Osteoblast (primary cell): ENCODE measurements around the gene FGD4. TPM values are rescaled to one million over a fixed set of nuclear protein-coding genes. Genes with fewer than 3 reads are reported as not detected.

Experiments
- DNase-seq: peaks from one replicate; pipeline ENCODE4 v3.0.0; 2011; ENCODE audit warnings: low spot score, mixed read lengths; ENCODE audit not compliant: insufficient read length; ENCODE audit errors: missing footprints
- H2AFZ ChIP-seq: 2 replicates; pipeline ENCODE4 v1.6.0; 2011; ENCODE audit warnings: mild to moderate bottlenecking, low read length
- H3K27ac ChIP-seq: 2 replicates; pipeline ENCODE4 v1.5.1; 2011; ENCODE audit warnings: mild to moderate bottlenecking, low read depth, low read length, moderate library complexity
- H3K27me3 ChIP-seq: 2 replicates; pipeline ENCODE4 v1.6.0; 2012; ENCODE audit warnings: mild to moderate bottlenecking, control low read depth, inconsistent platforms, low read length, moderate library complexity; ENCODE audit not compliant: insufficient read depth
- H3K36me3 ChIP-seq: 2 replicates; pipeline ENCODE4 v1.5.1; 2011; ENCODE audit warnings: mild to moderate bottlenecking, low read length, control low read depth, moderate library complexity; ENCODE audit not compliant: insufficient read depth
- H3K4me1 ChIP-seq: 2 replicates; pipeline ENCODE4 v1.5.1; 2011; ENCODE audit warnings: mild to moderate bottlenecking, low read length, control low read depth, moderate library complexity; ENCODE audit not compliant: insufficient read depth
- H3K4me2 ChIP-seq: 2 replicates; pipeline ENCODE4 v1.6.0; 2011; ENCODE audit warnings: mild to moderate bottlenecking, low read length; ENCODE audit not compliant: insufficient read depth
- H3K4me3 ChIP-seq: fragments of 200-600 bp; sonication (generic); 3 replicates; pipeline ENCODE4 v1.5.1; 2012; ENCODE audit warnings: mild to moderate bottlenecking, low read length, inconsistent platforms; ENCODE audit not compliant: insufficient read depth
- H3K79me2 ChIP-seq: 2 replicates; pipeline ENCODE4 v1.6.0; 2012; ENCODE audit warnings: mild to moderate bottlenecking, low read length, control low read depth, inconsistent platforms; ENCODE audit not compliant: insufficient read depth
- H3K9me3 ChIP-seq: 2 replicates; pipeline ENCODE4 v1.5.1; 2011; ENCODE audit warnings: low read depth, low read length, control low read depth
- H4K20me1 ChIP-seq: 2 replicates; pipeline ENCODE4 v1.6.0; 2012; ENCODE audit warnings: mild to moderate bottlenecking, low read length, control low read depth; ENCODE audit not compliant: insufficient read depth
- total RNA-seq: library from RNA; depleted of rRNA; stranded (reverse); fragments of >200 nt; gene quantifications from 2 replicates; pipeline ENCODE4 v1.2.3, GENCODE V29; 2012
- TF ChIP-seq, protein P1 (sequence below): IDR thresholded peaks from 2 replicates; pipeline ENCODE4 v1.5.1; 2011; ENCODE audit warnings: mild to moderate bottlenecking, low read depth, low read length, moderate library complexity; ENCODE audit errors: extremely low read depth

FGD4 gene
- total RNA-seq, 1 donor = 11.9 TPM

DNA sequence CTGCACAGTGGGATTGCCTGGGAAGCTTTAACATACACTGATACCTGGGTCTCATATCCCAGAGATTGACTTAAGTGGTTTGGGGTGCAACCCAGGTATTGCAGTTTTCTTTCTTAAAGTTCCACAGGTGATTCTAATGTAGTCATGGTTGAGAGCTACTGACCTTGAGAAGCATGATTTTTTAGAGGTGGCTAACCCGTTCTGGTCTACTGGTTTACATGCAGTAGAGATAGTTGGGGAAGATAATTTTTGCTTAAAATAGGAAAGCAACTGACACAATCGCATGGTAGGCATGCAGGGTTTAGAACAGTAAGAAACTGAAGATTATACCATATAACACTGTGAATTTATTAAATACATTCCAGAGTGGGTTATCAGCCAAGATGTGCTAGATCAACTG, 145.5 kb downstream of the FGD4 start:
- Histone ChIP-seq H3K4me3 (no peak overlapping the region), H4K20me1 (no peaks in the 10 kb centered on the region), H3K27ac (no peak overlapping the region), H3K36me3 (no peaks in the 10 kb centered on the region), H3K4me2 (no peak overlapping the region), H2AFZ (no peak overlapping the region), H3K4me1 (peaks cover 14% of the 10 kb centered on the region), H3K9me3 (no peaks in the 10 kb centered on the region), H3K27me3 (no peaks in the 10 kb centered on the region), H3K79me2 (no peaks in the 10 kb centered on the region)
- TF ChIP-seq, protein P1, sequence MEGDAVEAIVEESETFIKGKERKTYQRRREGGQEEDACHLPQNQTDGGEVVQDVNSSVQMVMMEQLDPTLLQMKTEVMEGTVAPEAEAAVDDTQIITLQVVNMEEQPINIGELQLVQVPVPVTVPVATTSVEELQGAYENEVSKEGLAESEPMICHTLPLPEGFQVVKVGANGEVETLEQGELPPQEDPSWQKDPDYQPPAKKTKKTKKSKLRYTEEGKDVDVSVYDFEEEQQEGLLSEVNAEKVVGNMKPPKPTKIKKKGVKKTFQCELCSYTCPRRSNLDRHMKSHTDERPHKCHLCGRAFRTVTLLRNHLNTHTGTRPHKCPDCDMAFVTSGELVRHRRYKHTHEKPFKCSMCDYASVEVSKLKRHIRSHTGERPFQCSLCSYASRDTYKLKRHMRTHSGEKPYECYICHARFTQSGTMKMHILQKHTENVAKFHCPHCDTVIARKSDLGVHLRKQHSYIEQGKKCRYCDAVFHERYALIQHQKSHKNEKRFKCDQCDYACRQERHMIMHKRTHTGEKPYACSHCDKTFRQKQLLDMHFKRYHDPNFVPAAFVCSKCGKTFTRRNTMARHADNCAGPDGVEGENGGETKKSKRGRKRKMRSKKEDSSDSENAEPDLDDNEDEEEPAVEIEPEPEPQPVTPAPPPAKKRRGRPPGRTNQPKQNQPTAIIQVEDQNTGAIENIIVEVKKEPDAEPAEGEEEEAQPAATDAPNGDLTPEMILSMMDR = no peak
- no peak for DNase-seq

DNA sequence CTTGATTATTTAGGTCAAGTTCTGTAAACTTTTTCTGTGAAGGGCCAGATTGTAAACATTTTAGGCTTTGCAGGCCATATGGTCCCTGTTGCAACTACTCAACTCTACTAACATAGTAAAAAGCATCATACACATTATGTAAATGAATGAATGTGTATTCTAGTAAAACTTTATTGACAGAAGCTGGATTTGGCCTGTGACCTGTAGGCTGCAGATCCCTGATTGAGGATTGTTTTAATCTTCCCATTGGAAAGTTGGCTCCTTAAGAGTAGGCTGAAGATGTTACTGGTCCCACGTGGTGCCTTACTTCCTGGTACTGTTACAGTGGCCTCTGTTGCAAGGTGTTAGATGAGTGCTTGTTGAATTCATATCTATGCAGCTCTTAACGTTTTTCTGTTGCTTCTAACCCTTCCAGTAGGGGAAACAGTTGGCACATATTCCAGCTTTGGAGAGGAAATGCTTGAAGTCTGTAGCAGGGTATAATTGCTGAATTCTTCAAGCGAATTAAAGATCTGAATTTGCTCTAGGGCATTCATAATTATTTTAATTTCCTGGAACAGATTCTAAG, 146.1 kb downstream of the FGD4 start:
- Histone ChIP-seq H3K27me3 (no peaks in the 10 kb centered on the region), H3K4me3 (no peak overlapping the region), H3K36me3 (no peaks in the 10 kb centered on the region), H3K4me2 (no peak overlapping the region), H2AFZ (no peak overlapping the region), H3K27ac (no peak overlapping the region), H3K79me2 (no peaks in the 10 kb centered on the region), H3K4me1 (peaks cover 14% of the 10 kb centered on the region), H4K20me1 (no peaks in the 10 kb centered on the region), H3K9me3 (no peaks in the 10 kb centered on the region)
- TF ChIP-seq, protein P1 = no peak
- no peak for DNase-seq

DNA sequence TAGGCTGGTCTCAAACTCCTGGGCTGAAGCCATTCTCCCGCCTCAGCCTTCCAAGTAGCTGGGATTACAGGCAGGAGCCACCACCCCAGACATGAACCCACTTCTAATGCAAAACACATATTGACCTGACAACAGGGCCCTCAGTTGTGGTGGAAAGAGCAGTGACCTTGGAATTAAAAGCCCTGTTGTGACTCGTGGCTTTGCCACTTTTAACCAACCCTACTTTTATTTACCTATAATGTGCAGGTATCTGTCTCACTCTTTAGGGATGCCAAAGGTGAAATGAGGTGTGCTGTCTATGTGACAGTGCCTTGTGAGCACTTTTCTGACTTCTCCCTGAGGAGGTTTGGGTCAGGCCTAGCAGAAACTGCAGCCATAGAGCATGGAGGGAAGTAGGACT, 146.9 kb downstream of the FGD4 start:
- H3K4me3 ChIP-seq = no peak overlapping the region
- H3K27ac ChIP-seq = no peak overlapping the region
- H3K27me3 ChIP-seq = no peaks in the 10 kb centered on the region
- H3K4me1 ChIP-seq = peaks cover 14% of the 10 kb centered on the region
- no peak overlapping the region for H3K4me2 ChIP-seq
- no peaks in the 10 kb centered on the region for H4K20me1 ChIP-seq
- H3K36me3 ChIP-seq = no peaks in the 10 kb centered on the region
- no peaks in the 10 kb centered on the region for H3K9me3 ChIP-seq
- TF ChIP-seq, protein P1 = no peak
- H3K79me2 ChIP-seq = no peaks in the 10 kb centered on the region
- no peak for DNase-seq
- H2AFZ ChIP-seq = no peak overlapping the region

DNA sequence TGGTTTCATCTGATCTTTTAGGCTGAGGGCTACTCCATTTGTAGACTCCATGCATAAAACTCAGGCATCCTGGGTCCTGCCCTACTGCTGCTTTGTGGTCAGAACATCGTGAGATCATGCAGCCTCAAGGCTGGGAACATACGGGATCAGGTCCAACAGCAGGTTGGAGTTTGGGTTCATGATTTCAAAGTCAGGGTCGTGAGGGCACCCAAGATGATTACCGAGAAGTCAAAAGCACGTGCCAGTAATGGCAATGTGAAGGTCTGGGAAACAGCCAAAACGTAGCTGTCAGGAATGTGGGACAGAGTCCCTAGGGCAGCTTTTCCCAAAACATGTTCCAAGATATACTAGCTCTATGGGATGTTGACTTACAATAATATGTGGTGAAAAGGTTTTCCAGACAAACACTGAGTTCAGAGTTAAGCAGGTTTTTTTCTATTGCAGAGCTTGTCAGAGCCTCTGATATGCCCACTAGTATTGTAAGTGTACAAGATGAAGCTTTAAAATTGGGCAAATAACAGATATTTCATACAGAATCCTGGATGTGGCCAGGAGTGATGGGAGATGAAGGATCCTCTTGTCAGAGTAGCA, 149.4 kb downstream of the FGD4 start:
- no peaks in the 10 kb centered on the region for H4K20me1 ChIP-seq
- TF ChIP-seq, protein P1 = no peak
- H3K4me2 ChIP-seq = peak overlapping the region; percentile 36

More for the DNA sequence above, 149.4 kb downstream of the FGD4 start:
- no peak overlapping the region for H2AFZ ChIP-seq
- no peak overlapping the region for H3K4me3 ChIP-seq
- H3K79me2 ChIP-seq = peaks cover 2% of the 10 kb centered on the region
- DNase-seq = peak; percentile 56
- peaks cover 14% of the 10 kb centered on the region for H3K4me1 ChIP-seq
- H3K27ac ChIP-seq = peak overlapping the region; percentile 4
- H3K36me3 ChIP-seq = no peaks in the 10 kb centered on the region
- no peaks in the 10 kb centered on the region for H3K27me3 ChIP-seq
- no peaks in the 10 kb centered on the region for H3K9me3 ChIP-seq
